ENCODE measurements around the gene PPP2R5C. TPM values are rescaled to one million over a fixed set of nuclear protein-coding genes. Genes with fewer than 3 reads are reported as not detected.

PPP2R5C gene
- total and polyA plus RNA-seq, 2 of the 8 experiments (the other 6 are each of a cell fraction or from before 2014, with no cell fraction given) = 49.6 to 95.9 TPM

- TF ChIP-seq CHD7 (IDR thresholded peaks at IDR 0.05; ENCODE audit: insufficient replicate concordance, low read length) (no peak), SP2 (IDR thresholded peaks at IDR 0.05; ENCODE audit: low read length) (no peak), CREB1 (IDR thresholded peaks at IDR 0.05) (no peak), BRCA1 (IDR thresholded peaks at IDR 0.05; ENCODE audit: low read depth, low read length) (no peak)
Observed at GRCh38 chr14:101776344-101776743, 14.8 kb downstream of the PPP2R5C start (continued).
